GM12878 (cell line): ENCODE results near the gene KRTAP12-1. TPM values are rescaled to one million over a fixed set of nuclear protein-coding genes. Genes with fewer than 3 reads are reported as not detected.

Source experiments
- ATAC-seq: fragments of 200-7000 bp; cut with Tn5 transposase; 3 replicates; pipeline ENCODE4 v1.9.1; 2020; ENCODE audit warnings: mild to moderate bottlenecking, moderate library complexity
- BruUV-seq: library from RNA; stranded (reverse); fragments of 400-500 nt; replicated peaks from 2 replicates; lab custom pipeline; 2021; lab: Mats Ljungman, UMichigan
- CTCF ChIA-PET: fragments of 300-600 bp; sonication (Branson Sonifier 250); formaldehyde crosslinking; extraction: SDS; loops from one replicate; lab custom pipeline; 2021; ENCODE audit warnings: inconsistent platforms; lab: Yijun Ruan, JAX
- POLR2A ChIA-PET: fragments of 350-600 bp; formaldehyde crosslinking; extraction: SDS; loops from one replicate; lab custom pipeline; 2021; ENCODE audit warnings: inconsistent platforms; lab: Charles Lee
- RAD21 ChIA-PET: fragments of 300-600 bp; sonication (Branson Sonifier 250); formaldehyde crosslinking; loops from one replicate; lab custom pipeline; 2023; ENCODE audit warnings: antibody characterized with exemption; ENCODE audit not compliant: unreplicated experiment; lab: Charles Lee
- SMC1A ChIA-PET: fragments of 300-600 bp; sonication (Branson Sonifier 250); formaldehyde crosslinking; loops from one replicate; lab custom pipeline; 2023; ENCODE audit not compliant: unreplicated experiment, uncharacterized antibody; lab: Charles Lee
- DNase-seq: peaks from one replicate; pipeline ENCODE4 v3.0.0-alpha.2; 2011; ENCODE audit warnings: low read depth, low spot score
- FAIRE-seq: peaks from 3 replicates; lab custom pipeline; 2011; peaks lifted over from hg19 to GRCh38; lab: Jason Lieb, UNC
- H2AFZ ChIP-seq: 2 replicates; pipeline ENCODE4 v1.6.0; 2011; ENCODE audit warnings: low read depth, low read length, control low read depth; ENCODE audit not compliant: control insufficient read depth
- H3K27ac ChIP-seq: 2 replicates; pipeline ENCODE4 v1.5.1; 2011; ENCODE audit warnings: control low read depth; ENCODE audit not compliant: control insufficient read depth, insufficient read depth
- H3K27me3 ChIP-seq, 2 experiments: replicated peaks in 1 of 2; 2 replicates each; pipeline versions ENCODE4 v1.6.0 to v1.6.1; 2011; ENCODE audit warnings: low read length in 1 of 2; ENCODE audit not compliant: control insufficient read depth in 2 of 2, insufficient read depth in 2 of 2
- H3K36me3 ChIP-seq, 2 experiments: 2 replicates each; pipeline ENCODE4 v1.5.1; 2011; ENCODE audit warnings: low read length in 1 of 2; ENCODE audit not compliant: control insufficient read depth in 2 of 2, insufficient read depth in 2 of 2
- H3K4me1 ChIP-seq: 2 replicates; pipeline ENCODE4 v1.6.1; 2011; ENCODE audit warnings: mild to moderate bottlenecking, low read length, moderate library complexity, mixed read lengths; ENCODE audit not compliant: control insufficient read depth, insufficient read depth
- H3K4me2 ChIP-seq: 2 replicates; pipeline ENCODE4 v1.6.0; 2011; ENCODE audit warnings: control low read depth; ENCODE audit not compliant: control insufficient read depth, insufficient read depth
- H3K4me3 ChIP-seq: fragments of 200-600 bp; sonication (generic); 2 replicates; pipeline ENCODE4 v1.5.1; 2016
- H3K79me2 ChIP-seq: 2 replicates; pipeline ENCODE4 v1.6.0; 2011; ENCODE audit warnings: low read length; ENCODE audit not compliant: control insufficient read depth, insufficient read depth
- H3K9ac ChIP-seq: 2 replicates; pipeline ENCODE4 v1.8.0; 2011; ENCODE audit warnings: low read length, control low read depth, mixed read lengths; ENCODE audit not compliant: control insufficient read depth, insufficient read depth
- H3K9me3 ChIP-seq: replicated peaks from 3 replicates; pipeline ENCODE4 v1.5.1; 2011; ENCODE audit warnings: mild to moderate bottlenecking, low read length; ENCODE audit not compliant: control insufficient read depth, insufficient read depth
- H4K20me1 ChIP-seq: 2 replicates; pipeline ENCODE4 v1.6.0; 2011; ENCODE audit not compliant: control insufficient read depth, insufficient read depth
- CEBPB ChIP-seq, 2 experiments: fragments of 150-350 bp in 1 of 2; IDR thresholded peaks; 2 replicates each; pipeline ENCODE4 v1.6.1; 2012 to 2014; ENCODE audit warnings: low read depth in 2 of 2, low read length in 2 of 2, borderline replicate concordance in 1 of 2, inconsistent platforms in 1 of 2
- CHD2 ChIP-seq: IDR thresholded peaks from 2 replicates; pipeline ENCODE4 v1.6.1; 2011; ENCODE audit warnings: low read depth, low read length, improper control_type of control experiment, borderline replicate concordance
- ELK1 ChIP-seq: IDR thresholded peaks from 2 replicates; pipeline ENCODE4 v1.6.1; 2012; ENCODE audit warnings: low read depth, low read length, improper control_type of control experiment
- FOXK2 ChIP-seq: fragments of 450-650 bp; IDR thresholded peaks from 2 replicates; pipeline ENCODE4 v1.6.1; 2017; ENCODE audit warnings: mild to moderate bottlenecking, moderate library complexity
- IKZF1 ChIP-seq: fragments of 450-650 bp; conservative IDR thresholded peaks from 2 replicates; pipeline ENCODE4 v1.6.1; 2017; ENCODE audit warnings: antibody characterized with exemption, mild to moderate bottlenecking
- NFYB ChIP-seq: IDR thresholded peaks from 2 replicates; pipeline ENCODE4 v1.6.1; 2011; ENCODE audit warnings: low read depth, mild to moderate bottlenecking, low read length, improper control_type of control experiment, moderate library complexity; ENCODE audit not compliant: insufficient read depth
- PRDM15 ChIP-seq: fragments of 450-650 bp; formaldehyde crosslinking; IDR thresholded peaks from 2 replicates; pipeline ENCODE4 v1.4.0; 2020; ENCODE audit warnings: mild to moderate bottlenecking, moderate library complexity
- RAD21 ChIP-seq: IDR thresholded peaks from 2 replicates; pipeline ENCODE4 v1.6.1; 2011; ENCODE audit warnings: mild to moderate bottlenecking, low read depth, low read length, moderate library complexity; ENCODE audit not compliant: insufficient read depth
- RAD51 ChIP-seq: fragments of 450-650 bp; IDR thresholded peaks from 2 replicates; pipeline ENCODE4 v1.6.1; 2016; ENCODE audit warnings: moderate library complexity, mild to moderate bottlenecking, inconsistent platforms
- RFX5 ChIP-seq: IDR thresholded peaks from 2 replicates; pipeline ENCODE4 v1.6.1; 2011; ENCODE audit warnings: low read depth, low read length, improper control_type of control experiment
- SMC3 ChIP-seq: IDR thresholded peaks from 2 replicates; pipeline ENCODE4 v1.6.1; 2011; ENCODE audit warnings: low read length, improper control_type of control experiment, borderline replicate concordance
- SPI1 ChIP-seq: IDR thresholded peaks from 2 replicates; pipeline ENCODE4 v1.6.1; 2011; ENCODE audit warnings: low read depth, mild to moderate bottlenecking, low read length, moderate library complexity, borderline replicate concordance; ENCODE audit not compliant: insufficient read depth
- SUPT20H ChIP-seq: IDR thresholded peaks from 2 replicates; pipeline ENCODE4 v1.6.1; 2011; ENCODE audit warnings: low read depth, mild to moderate bottlenecking, low read length, moderate library complexity, borderline replicate concordance; ENCODE audit not compliant: control insufficient read depth
- WRNIP1 ChIP-seq: IDR thresholded peaks from 2 replicates; pipeline ENCODE4 v1.6.1; 2011; ENCODE audit warnings: low read depth, low read length, improper control_type of control experiment, borderline replicate concordance
- WGBS: methylation state at CpG from one replicate; pipeline ENCODE4 v1.1.6; 2016; ENCODE audit warnings: low lambda C conversion rate; ENCODE audit not compliant: insufficient replicate concordance, insufficient coverage; ENCODE audit errors: missing lambda C conversion rate; 5-methylcytosine and 5-hydroxymethylcytosine counted together
- in situ Hi-C: fragments of 300-500 bp; cut with MboI; formaldehyde crosslinking; loops from 9 replicates; pipeline ENCODE4 v1.14.3; 2018; ENCODE audit warnings: mixed read lengths
- intact Hi-C: fragments of 100-400 bp; cut with micrococcal nuclease; formaldehyde crosslinking; loops from one replicate; pipeline ENCODE4 v1.14.2; 2022; ENCODE audit not compliant: unreplicated experiment
- polyA plus RNA-seq, 11 experiments: library from polyadenylated mRNA; depleted of rRNA in 4 of 11; unstranded in 6 of 11; stranded (reverse) in 5 of 11; fragments of >200 nt; fragmentation: Nextera tagmentation in 4 of 11; fragmentation: Illumina TruSeq in 1 of 11; extraction: Ambion mirVana in 4 of 11; extraction: Trizol in 1 of 11; gene quantifications; 1 replicate in 1 of 11; 2 replicates in 10 of 11; pipeline versions ENCODE4 v1.2.1 to v1.2.3, GENCODE V29; 2011 to 2016; ENCODE audit warnings: inconsistent platforms in 2 of 11, missing spikeins in 2 of 11, low read depth in 1 of 11
- total RNA-seq, 4 experiments: library from RNA; depleted of rRNA in 3 of 4; stranded (reverse); fragments of >200 nt in 3 of 4; fragmentation: Illumina TruSeq in 1 of 4; extraction: Trizol in 1 of 4; gene quantifications; 2 replicates each; pipeline versions ENCODE4 v1.2.1 to v1.2.3, GENCODE V29; 2013 to 2021

Gene KRTAP12-1
- total and polyA plus RNA-seq, 10 of the 15 experiments (the other 5 are each of a cell fraction or from before 2014, with no cell fraction given) = not detected

- TF ChIP-seq PRDM15 (CRISPR knock-in tag) (no peak), NFYB (no peak), WRNIP1 (no peak), IKZF1 (no peak), SPI1 (no peak), RFX5 (no peak)
These were observed 26.4 kb upstream of the KRTAP12-1 start (continued) for GRCh38 chr21:44708213-44708865.

GRCh38 chr21:44706706-44707581 lies 25.0 kb upstream of the KRTAP12-1 start:
- Histone ChIP-seq H3K4me2 (no peak overlapping the region), H4K20me1 (no peaks in the 10 kb centered on the region), H3K9ac (no peak overlapping the region), H3K79me2 (no peaks in the 10 kb centered on the region), H3K4me3 (no peak overlapping the region), H3K4me1 (no peaks in the 10 kb centered on the region), H2AFZ (no peak overlapping the region), H3K27me3 (peaks cover 8 to 12% of the 10 kb centered on the region in 2 experiments; a peak in 3 of 4 replicates), H3K27ac (no peak overlapping the region), H3K36me3 (no peaks in the 10 kb centered on the region), H3K9me3 (peaks cover 6% of the 10 kb centered on the region; the same call in 1 of the 3 replicates)
- POLR2A ChIA-PET = no interaction called here
- no peak for DNase-seq
- no peak for FAIRE-seq
- BruUV-seq = no TSS peak
- intact Hi-C loops = no loop called here
- CTCF ChIA-PET = no interaction called here
- SMC1A ChIA-PET = no interaction called here
- RAD21 ChIA-PET = no interaction called here
- in situ Hi-C loops = no loop called here
- 56% methylated on average over 34 of the region's 46 CpGs for WGBS
- no peak for ATAC-seq
- TF ChIP-seq SUPT20H (no peak), SMC3 (no peak), RAD51 (no peak), CHD2 (no peak), FOXK2 (no peak), RAD21 (no peak), ELK1 (no peak), CEBPB (IDR thresholded peaks at IDR 0.05; ENCODE audit: borderline replicate concordance in 1 of 2, low read depth in 2 of 2, low read length in 2 of 2) (no peak)
